HepG2 (cell line): Measurements from ENCODE around the gene SUSD3. TPM values are rescaled to one million over a fixed set of nuclear protein-coding genes. Genes with fewer than 3 reads are reported as not detected.

Source experiments
- ADNP ChIP-seq: sonication (generic); formaldehyde crosslinking; IDR thresholded peaks from 2 replicates; pipeline ENCODE4 v1.4.0; 2020; ENCODE audit warnings: missing genetic modification reagents
- GABPA ChIP-seq, 2 experiments: IDR thresholded peaks; 2 replicates each; pipeline ENCODE4 v1.6.1; 2011 to 2016; ENCODE audit warnings: low read depth in 2 of 2, low read length in 1 of 2, missing biosample characterization in 1 of 2, missing genetic modification characterization in 1 of 2
- HDAC1 ChIP-seq: sonication (generic); formaldehyde crosslinking; IDR thresholded peaks from 2 replicates; pipeline ENCODE4 v1.5.1; 2020; ENCODE audit warnings: mild to moderate bottlenecking, missing genetic modification reagents
- JDP2 ChIP-seq: sonication (generic); formaldehyde crosslinking; IDR thresholded peaks from 2 replicates; pipeline ENCODE4 v1.8.1; 2022; ENCODE audit warnings: missing genetic modification reagents, borderline replicate concordance
- MIXL1 ChIP-seq: IDR thresholded peaks from 2 replicates; pipeline ENCODE4 v1.6.1; 2016
- PITX1 ChIP-seq: sonication (generic); formaldehyde crosslinking; IDR thresholded peaks from 2 replicates; pipeline ENCODE4 v1.5.1; 2020; ENCODE audit warnings: mild to moderate bottlenecking, missing genetic modification reagents
- PRPF4 ChIP-seq: fragments of 200-400 bp; formaldehyde crosslinking; IDR thresholded peaks from 2 replicates; pipeline ENCODE4 v1.6.1; 2016; ENCODE audit warnings: low read length, low read depth; ENCODE audit not compliant: poor library complexity, severe bottlenecking
- RAD51 ChIP-seq: fragments of 450-650 bp; IDR thresholded peaks from 2 replicates; pipeline ENCODE4 v1.6.1; 2016; ENCODE audit warnings: borderline replicate concordance
- SATB2 ChIP-seq: sonication (generic); formaldehyde crosslinking; IDR thresholded peaks from 2 replicates; pipeline ENCODE4 v1.5.0; 2020; ENCODE audit warnings: missing genetic modification reagents
- SPEN ChIP-seq: sonication (generic); formaldehyde crosslinking; IDR thresholded peaks from 2 replicates; pipeline ENCODE4 v1.5.1; 2020; ENCODE audit warnings: low read depth, mild to moderate bottlenecking, missing genetic modification reagents
- ZFX ChIP-seq: sonication (generic); formaldehyde crosslinking; IDR thresholded peaks from 2 replicates; pipeline ENCODE4 v1.4.0; 2020; ENCODE audit warnings: mild to moderate bottlenecking, low read depth, missing genetic modification reagents, moderate library complexity
- ZNF264 ChIP-seq: sonication (generic); formaldehyde crosslinking; IDR thresholded peaks from 2 replicates; pipeline ENCODE4 v1.4.0; 2020; ENCODE audit warnings: missing genetic modification reagents
- ZNF3 ChIP-seq: IDR thresholded peaks from 2 replicates; pipeline ENCODE4 v1.7.0; 2017; ENCODE audit warnings: inconsistent platforms
- ZNF607 ChIP-seq: sonication (generic); formaldehyde crosslinking; IDR thresholded peaks from 2 replicates; pipeline ENCODE4 v1.5.1; 2020; ENCODE audit warnings: missing genetic modification reagents, mild to moderate bottlenecking, borderline replicate concordance
- ZNF614 ChIP-seq: IDR thresholded peaks from 2 replicates; pipeline ENCODE4 v1.6.1; 2018; ENCODE audit warnings: missing biosample characterization, missing genetic modification reagents, inconsistent platforms, borderline replicate concordance
- ZNF652 ChIP-seq: IDR thresholded peaks from 2 replicates; pipeline ENCODE4 v1.6.1; 2016; ENCODE audit warnings: low read depth, borderline replicate concordance
- polyA plus RNA-seq, 8 experiments: library from polyadenylated mRNA; depleted of rRNA in 3 of 8; stranded (reverse) in 7 of 8; unstranded in 1 of 8; fragments of >200 nt; fragmentation: Illumina TruSeq in 4 of 8; extraction: Trizol in 4 of 8; gene quantifications; 2 replicates each; pipeline versions ENCODE4 v1.2.1 to v1.2.3, GENCODE V29; 2011 to 2016; ENCODE audit warnings: low read depth in 4 of 8, missing spikeins in 1 of 8, mixed read lengths in 1 of 8; ENCODE audit not compliant: insufficient read depth in 1 of 8
- total RNA-seq, 5 experiments: library from RNA; depleted of rRNA; stranded (reverse); fragments of >200 nt; fragmentation: Illumina TruSeq; extraction: Trizol; gene quantifications; 2 replicates each; pipeline ENCODE4 v1.2.3, GENCODE V29; 2016; ENCODE audit warnings: low read depth in 1 of 5
- TF ChIP-seq, protein P1 (sequence below): sonication (generic); formaldehyde crosslinking; IDR thresholded peaks from 2 replicates; pipeline ENCODE4 v1.5.1; 2020; ENCODE audit warnings: missing genetic modification reagents, mild to moderate bottlenecking, borderline replicate concordance
- TF ChIP-seq, protein P2 (sequence below): sonication (generic); formaldehyde crosslinking; IDR thresholded peaks from 2 replicates; pipeline ENCODE4 v1.4.0; 2020; ENCODE audit warnings: low read depth, mild to moderate bottlenecking, missing genetic modification reagents
- TF ChIP-seq, protein P3 (sequence below): IDR thresholded peaks from 2 replicates; pipeline ENCODE4 v1.6.1; 2016; ENCODE audit warnings: mild to moderate bottlenecking, missing biosample characterization, missing genetic modification reagents
- TF ChIP-seq, protein P4 (sequence below): sonication (generic); formaldehyde crosslinking; IDR thresholded peaks from 2 replicates; pipeline ENCODE4 v1.4.0; 2020; ENCODE audit warnings: mild to moderate bottlenecking, missing genetic modification reagents
- TF ChIP-seq, protein P5 (sequence below): sonication (generic); formaldehyde crosslinking; IDR thresholded peaks from 2 replicates; pipeline ENCODE4 v1.4.0; 2020; ENCODE audit warnings: missing genetic modification reagents, mild to moderate bottlenecking, borderline replicate concordance

SUSD3 gene
- total and polyA plus RNA-seq, 2 of the 13 experiments (the other 11 are each of a cell fraction or from before 2014, with no cell fraction given): 7.0 to 9.1 TPM

DNA sequence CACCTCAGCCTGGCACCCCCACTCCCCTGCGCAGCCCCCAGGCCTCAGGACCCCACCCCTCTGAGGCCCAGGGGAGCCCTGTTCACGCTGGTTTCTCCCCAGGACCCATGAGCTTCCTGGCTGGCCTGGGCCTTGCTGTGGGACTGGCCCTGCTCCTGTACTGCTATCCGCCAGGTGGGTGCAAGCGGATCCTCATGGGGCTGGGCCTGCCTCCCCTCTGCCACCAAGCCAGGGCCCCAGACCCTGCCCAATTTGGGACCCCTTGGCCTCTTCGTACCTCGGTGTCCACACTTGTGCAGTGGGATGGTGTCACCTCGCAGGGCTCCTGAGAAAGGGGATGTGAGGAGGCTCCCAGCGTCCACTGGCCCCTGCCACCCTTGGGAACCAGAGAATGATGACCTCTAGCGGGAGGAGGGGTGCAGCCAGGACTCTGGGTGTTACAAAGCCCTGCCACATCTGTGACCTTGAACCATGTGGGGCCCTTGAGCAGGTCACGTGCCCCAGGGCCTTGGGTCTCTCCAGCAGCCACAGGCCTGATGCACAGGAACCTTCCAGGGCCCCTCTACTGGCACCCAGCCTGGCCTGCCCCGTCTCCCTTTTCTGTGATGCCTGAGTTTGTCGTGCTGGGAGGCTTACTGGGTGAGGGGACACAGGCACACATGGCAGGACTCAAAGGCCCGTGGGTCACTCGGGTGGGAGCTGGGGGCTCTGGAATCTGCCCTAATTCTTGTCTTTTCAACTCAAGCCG lies 53.8 kb downstream of the SUSD3 start (continued):
- TF ChIP-seq, protein P1, sequence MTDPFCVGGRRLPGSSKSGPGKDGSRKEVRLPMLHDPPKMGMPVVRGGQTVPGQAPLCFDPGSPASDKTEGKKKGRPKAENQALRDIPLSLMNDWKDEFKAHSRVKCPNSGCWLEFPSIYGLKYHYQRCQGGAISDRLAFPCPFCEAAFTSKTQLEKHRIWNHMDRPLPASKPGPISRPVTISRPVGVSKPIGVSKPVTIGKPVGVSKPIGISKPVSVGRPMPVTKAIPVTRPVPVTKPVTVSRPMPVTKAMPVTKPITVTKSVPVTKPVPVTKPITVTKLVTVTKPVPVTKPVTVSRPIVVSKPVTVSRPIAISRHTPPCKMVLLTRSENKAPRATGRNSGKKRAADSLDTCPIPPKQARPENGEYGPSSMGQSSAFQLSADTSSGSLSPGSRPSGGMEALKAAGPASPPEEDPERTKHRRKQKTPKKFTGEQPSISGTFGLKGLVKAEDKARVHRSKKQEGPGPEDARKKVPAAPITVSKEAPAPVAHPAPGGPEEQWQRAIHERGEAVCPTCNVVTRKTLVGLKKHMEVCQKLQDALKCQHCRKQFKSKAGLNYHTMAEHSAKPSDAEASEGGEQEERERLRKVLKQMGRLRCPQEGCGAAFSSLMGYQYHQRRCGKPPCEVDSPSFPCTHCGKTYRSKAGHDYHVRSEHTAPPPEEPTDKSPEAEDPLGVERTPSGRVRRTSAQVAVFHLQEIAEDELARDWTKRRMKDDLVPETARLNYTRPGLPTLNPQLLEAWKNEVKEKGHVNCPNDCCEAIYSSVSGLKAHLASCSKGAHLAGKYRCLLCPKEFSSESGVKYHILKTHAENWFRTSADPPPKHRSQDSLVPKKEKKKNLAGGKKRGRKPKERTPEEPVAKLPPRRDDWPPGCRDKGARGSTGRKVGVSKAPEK: peak; percentile 81; the same call in 1 of the 2 replicates
- peak; percentile 92 for TF ChIP-seq ZNF607 (CRISPR knock-in tag)
- TF ChIP-seq JDP2 (CRISPR knock-in tag): no peak
- peak; percentile 52; the same call in 1 of the 2 replicates for TF ChIP-seq HDAC1 (CRISPR knock-in tag)
- TF ChIP-seq PRPF4: no peak
- no peak for TF ChIP-seq ADNP (CRISPR knock-in tag)
- TF ChIP-seq ZNF264 (CRISPR knock-in tag): 0 out of 2 replicates have a peak, but pooled peaks have one; percentile 9
- TF ChIP-seq RAD51: peak; percentile 85
- TF ChIP-seq MIXL1 (CRISPR knock-in tag): peak; percentile 72; the same call in 1 of the 2 replicates
- no peak for TF ChIP-seq GABPA (IDR thresholded peaks at IDR 0.05; ENCODE audit: low read depth, low read length)
- no peak for TF ChIP-seq GABPA (CRISPR knock-in tag; IDR thresholded peaks at IDR 0.05; ENCODE audit: low read depth)
- TF ChIP-seq, protein P2, sequence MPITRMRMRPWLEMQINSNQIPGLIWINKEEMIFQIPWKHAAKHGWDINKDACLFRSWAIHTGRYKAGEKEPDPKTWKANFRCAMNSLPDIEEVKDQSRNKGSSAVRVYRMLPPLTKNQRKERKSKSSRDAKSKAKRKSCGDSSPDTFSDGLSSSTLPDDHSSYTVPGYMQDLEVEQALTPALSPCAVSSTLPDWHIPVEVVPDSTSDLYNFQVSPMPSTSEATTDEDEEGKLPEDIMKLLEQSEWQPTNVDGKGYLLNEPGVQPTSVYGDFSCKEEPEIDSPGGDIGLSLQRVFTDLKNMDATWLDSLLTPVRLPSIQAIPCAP (CRISPR knock-in tag): no peak
- TF ChIP-seq ZNF3 (CRISPR knock-in tag): no peak
- TF ChIP-seq PITX1 (CRISPR knock-in tag): peak; percentile 92
- no peak for TF ChIP-seq SATB2 (CRISPR knock-in tag)
- TF ChIP-seq ZFX (CRISPR knock-in tag): peak; percentile 87
- peak; percentile 90 for TF ChIP-seq SPEN (CRISPR knock-in tag)
- 0 out of 2 replicates have a peak, but pooled peaks have one; percentile 19 for TF ChIP-seq ZNF652 (CRISPR knock-in tag)
- TF ChIP-seq, protein P3, sequence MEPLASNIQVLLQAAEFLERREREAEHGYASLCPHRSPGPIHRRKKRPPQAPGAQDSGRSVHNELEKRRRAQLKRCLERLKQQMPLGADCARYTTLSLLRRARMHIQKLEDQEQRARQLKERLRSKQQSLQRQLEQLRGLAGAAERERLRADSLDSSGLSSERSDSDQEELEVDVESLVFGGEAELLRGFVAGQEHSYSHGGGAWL: peak; percentile 84; the same call in 1 of the 2 replicates
- TF ChIP-seq ZNF614 (CRISPR knock-in tag): peak; percentile 61; the same call in 1 of the 2 replicates
- TF ChIP-seq, protein P4, sequence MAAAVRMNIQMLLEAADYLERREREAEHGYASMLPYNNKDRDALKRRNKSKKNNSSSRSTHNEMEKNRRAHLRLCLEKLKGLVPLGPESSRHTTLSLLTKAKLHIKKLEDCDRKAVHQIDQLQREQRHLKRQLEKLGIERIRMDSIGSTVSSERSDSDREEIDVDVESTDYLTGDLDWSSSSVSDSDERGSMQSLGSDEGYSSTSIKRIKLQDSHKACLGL (CRISPR knock-in tag): peak; percentile 58; the same call in 1 of the 2 replicates
- TF ChIP-seq, protein P5, sequence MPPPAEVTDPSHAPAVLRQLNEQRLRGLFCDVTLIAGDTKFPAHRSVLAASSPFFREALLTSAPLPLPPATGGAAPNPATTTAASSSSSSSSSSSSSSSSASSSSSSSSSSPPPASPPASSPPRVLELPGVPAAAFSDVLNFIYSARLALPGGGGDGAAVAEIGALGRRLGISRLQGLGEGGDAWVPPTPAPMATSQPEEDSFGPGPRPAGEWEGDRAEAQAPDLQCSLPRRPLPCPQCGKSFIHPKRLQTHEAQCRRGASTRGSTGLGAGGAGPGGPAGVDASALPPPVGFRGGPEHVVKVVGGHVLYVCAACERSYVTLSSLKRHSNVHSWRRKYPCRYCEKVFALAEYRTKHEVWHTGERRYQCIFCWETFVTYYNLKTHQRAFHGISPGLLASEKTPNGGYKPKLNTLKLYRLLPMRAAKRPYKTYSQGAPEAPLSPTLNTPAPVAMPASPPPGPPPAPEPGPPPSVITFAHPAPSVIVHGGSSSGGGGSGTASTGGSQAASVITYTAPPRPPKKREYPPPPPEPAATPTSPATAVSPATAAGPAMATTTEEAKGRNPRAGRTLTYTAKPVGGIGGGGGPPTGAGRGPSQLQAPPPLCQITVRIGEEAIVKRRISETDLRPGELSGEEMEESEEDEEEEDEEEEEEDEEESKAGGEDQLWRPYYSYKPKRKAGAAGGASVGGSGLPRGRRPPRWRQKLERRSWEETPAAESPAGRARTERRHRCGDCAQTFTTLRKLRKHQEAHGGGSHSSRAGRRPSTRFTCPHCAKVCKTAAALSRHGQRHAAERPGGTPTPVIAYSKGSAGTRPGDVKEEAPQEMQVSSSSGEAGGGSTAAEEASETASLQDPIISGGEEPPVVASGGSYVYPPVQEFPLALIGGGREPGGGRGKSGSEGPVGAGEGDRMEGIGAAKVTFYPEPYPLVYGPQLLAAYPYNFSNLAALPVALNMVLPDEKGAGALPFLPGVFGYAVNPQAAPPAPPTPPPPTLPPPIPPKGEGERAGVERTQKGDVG (CRISPR knock-in tag): peak; percentile 63; the same call in 1 of the 2 replicates
